SW 1271 (cell line): ENCODE data around the gene RBPJL.

Experiments used
- DNase-seq, 2 experiments: peaks; one replicate each; lab custom pipeline; 2025; lab: John Stamatoyannopoulos, UW

The RBPJL gene

DNA sequence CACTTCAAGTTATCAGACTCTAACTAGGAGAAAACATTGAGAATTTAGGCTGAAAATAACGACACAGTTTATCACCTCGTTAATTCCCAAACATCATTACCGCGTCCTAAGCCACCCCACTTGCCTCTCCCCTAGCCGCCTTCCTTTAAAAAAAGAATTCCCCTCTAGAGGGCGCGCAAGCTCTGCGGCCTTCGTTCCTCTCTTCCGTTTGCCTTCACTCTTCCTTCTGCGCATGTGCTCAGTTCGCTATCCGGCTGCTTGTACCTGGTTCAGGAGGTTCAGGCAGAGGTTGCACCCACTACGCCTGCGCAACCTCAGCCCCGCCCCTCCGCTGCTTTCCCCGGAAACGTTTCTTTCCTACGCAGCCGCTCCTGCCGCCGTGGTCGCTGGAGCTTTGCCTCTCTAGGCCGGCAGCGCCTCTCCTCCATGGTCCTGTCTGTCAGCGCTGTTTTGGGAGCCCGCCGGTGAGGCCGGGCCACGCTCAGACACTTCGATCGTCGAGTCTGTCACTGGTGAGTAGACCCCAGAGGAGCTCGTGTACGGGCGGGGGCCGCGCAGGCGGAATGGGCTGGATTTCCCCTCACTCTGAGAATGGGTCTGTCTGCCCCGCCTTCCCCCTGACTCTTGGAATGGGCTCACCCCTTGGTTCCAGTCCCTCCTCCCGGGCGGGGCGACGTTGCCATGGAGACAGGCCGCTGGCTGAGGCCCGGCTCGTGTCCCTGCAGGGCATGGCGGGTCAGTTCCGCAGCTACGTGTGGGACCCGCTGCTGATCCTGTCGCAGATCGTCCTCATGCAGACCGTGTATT lies 56.4 kb downstream of the RBPJL start, which contains the start of gene SYS1:
Gene SYS1, plus strand, starts transcription at position 353 of the 807 bp plus-strand sequence. Its CDS starts 376 bp downstream, at position 729.
- peak; percentile 90 to 98 for DNase-seq

DNA sequence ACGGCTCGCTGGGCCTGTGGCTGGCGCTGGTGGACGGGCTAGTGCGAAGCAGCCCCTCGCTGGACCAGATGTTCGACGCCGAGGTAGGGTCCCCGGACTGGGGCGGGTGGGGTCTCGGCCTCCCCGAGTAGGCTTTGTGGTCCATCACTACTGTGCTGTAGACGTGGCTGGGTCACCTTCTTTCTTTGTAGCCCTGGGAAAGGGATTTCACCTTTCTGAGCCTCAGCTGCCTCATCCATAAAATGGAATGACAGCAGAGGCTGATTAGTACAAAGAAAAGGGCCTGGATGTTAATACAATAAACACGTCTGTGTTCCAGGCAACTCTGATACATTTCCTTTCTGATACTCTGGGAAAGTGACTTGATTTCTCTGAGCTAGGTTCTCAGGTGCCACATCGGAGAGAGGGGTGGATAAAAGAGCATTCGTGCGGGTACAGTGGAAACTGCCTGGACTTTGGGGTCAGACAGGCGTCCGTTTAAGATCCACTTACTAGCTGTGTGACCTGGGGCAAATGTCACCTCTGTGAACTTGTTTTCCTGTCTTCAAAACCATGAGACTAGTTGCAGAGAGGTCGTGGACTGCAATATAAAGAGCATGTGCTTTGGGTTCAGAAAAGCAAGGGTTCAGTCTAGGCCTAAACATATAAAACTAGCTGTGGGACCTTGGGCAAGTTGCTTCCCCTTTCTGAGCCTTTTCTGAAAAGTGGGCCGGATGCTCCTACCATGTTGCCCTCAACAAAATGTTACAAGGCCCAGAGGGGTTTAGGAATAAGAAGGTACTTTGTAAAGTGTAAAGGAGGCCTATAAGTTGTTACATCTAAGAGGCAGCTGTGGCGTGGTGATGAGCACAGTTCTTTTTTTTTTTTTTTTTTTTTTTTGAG lies 57.2 kb downstream of the RBPJL start:
- DNase-seq: no peak

DNA sequence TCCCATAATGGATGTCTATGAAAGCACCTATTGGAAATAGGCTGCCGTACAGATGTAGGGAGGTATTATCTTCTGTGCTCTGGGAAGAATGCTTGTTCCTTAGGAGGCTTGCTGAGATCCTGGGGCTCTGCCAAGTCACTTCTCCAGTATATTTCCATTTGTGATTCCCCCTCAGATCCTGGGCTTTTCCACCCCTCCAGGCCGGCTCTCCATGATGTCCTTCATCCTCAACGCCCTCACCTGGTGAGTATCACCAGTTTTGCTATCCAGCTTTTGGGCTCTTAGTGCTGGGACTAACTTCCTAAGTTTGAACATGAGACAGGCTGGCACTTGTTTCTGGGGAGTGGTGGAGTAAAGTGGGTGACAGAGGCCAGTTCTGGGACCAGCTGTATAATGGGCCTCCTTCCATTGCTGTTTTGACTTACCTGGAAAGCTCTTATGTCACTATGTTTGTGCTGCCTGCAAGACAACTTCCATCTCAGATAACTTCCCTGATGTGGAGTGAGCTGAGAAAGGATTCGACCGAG lies 58.9 kb downstream of the RBPJL start:
- no peak for DNase-seq

DNA sequence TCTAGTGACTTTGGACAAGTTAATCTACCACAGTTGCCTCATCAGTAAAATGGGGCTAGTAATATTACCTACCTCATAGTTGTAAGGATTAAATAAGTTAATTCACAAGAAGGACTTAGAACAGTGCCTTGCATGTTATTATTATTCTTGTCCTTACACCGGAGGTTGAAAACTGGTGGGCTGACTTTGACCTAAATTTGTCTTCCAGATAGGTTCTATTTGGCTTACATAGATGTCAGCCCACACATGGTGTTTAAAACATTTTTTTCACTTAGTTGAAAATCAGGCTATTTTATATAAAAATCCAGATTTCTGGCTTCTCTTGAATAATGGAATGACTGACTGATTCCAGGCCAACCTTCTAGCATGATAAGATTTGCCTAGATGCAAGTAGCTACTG lies 59.6 kb downstream of the RBPJL start:
- no peak for DNase-seq

DNA sequence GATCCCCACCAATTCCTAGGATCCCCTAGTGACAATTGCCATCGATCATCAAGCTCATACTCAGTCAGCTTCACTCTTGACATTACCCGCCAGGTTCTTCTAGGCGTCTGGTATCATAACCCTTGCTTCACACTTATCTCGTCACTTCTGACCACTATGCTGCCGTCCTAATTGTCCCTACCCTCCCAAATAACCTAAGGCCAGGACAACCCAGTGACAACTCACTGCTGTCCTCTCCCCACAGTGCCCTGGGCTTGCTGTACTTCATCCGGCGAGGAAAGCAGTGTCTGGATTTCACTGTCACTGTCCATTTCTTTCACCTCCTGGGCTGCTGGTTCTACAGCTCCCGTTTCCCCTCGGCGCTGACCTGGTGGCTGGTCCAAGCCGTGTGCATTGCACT lies 60.0 kb downstream of the RBPJL start:
- no peak for DNase-seq

DNA sequence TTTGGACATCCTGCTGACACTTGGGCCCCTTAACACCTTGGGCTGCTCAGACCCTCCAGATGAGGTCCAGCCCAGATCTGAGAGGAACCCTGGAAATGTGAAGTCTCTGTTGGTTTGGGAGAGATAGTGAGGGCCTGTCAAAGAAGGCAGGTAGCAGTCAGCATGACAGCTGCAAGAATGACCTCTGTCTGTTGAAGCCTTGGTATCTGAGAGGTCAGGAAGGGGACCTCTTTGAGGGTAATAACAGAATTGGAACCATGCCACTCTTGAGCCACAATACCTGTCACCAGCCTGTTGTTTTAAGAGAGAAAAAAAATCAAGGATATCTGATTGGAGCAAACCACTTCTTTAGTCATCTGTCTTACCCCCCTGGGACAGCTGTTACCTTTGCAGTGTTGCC lies 60.5 kb downstream of the RBPJL start:
- DNase-seq: no peak
